Left ventricle myocardium superior (tissue), 1 donor: Measurements from ENCODE around the gene NSUN6. TPM values are rescaled to one million over a fixed set of nuclear protein-coding genes. Genes with fewer than 3 reads are reported as not detected.
"Not testable (repeated sequence)": the region's sequence is repeated elsewhere in the genome, so short reads cannot be mapped to it uniquely, and the experiment has no call there.

Experiments used
- ATAC-seq: fragments of 200-7000 bp; cut with Tn5 transposase; one replicate; pipeline ENCODE4 v1.9.1; 2020; ENCODE audit warnings: mild to moderate bottlenecking, moderate library complexity
- DNase-seq: peaks from one replicate; pipeline ENCODE4 v3.0.0-alpha.2; 2020
- intact Hi-C: fragments of 100-400 bp; cut with micrococcal nuclease; formaldehyde crosslinking; loops from one replicate; pipeline ENCODE4 v1.11.0; 2022
- total RNA-seq: library from RNA; stranded (reverse); fragmentation: NEBNext Ultra II Directional; extraction: Animal tissue kit (Norgen Biotek cat#: 25700); gene quantifications from one replicate; pipeline ENCODE4 v1.2.1, GENCODE V29; 2021
- donor health status: DM: no; HTN: yes; CAD: no; lungs with severe emphysema.

Gene NSUN6
- total RNA-seq, 1 donor from 2014 or later, result 6.7 TPM

GRCh38 chr10:18619016-18619415, 32.4 kb downstream of the NSUN6 start:
- no peak for DNase-seq
- intact Hi-C loops, result no loop called here
- peak; percentile 88 for ATAC-seq

- intact Hi-C loops, result no loop called here
- DNase-seq (no peak), ATAC-seq (no peak)
Measured at GRCh38 chr10:18616337-18616736, 35.0 kb downstream of the NSUN6 start.

- ATAC-seq (no peak), DNase-seq (no peak)
- intact Hi-C loops, result no loop called here
Measured at GRCh38 chr10:18615618-18616017, 35.8 kb downstream of the NSUN6 start.

- intact Hi-C loops, result no loop called here
- ATAC-seq (no peak), DNase-seq (no peak)
Measured at GRCh38 chr10:18611168-18611567, 40.2 kb downstream of the NSUN6 start.

- ATAC-seq (peak; percentile 29), DNase-seq (no peak)
- intact Hi-C loops, result no loop called here
Measured at GRCh38 chr10:18610517-18610916, 40.9 kb downstream of the NSUN6 start.

- DNase-seq (no peak), ATAC-seq (no peak)
- intact Hi-C loops, result no loop called here
Measured at GRCh38 chr10:18608596-18608995, 42.8 kb downstream of the NSUN6 start.

GRCh38 chr10:18607503-18608378, 43.6 kb downstream of the NSUN6 start:
- DNase-seq, result no peak
- ATAC-seq, result peak; percentile 41
- intact Hi-C loops, result no loop called here

GRCh38 chr10:18606051-18606695, 45.2 kb downstream of the NSUN6 start:
- ATAC-seq, result no peak
- intact Hi-C loops, result no loop called here

GRCh38 chr10:18601321-18601720, 50.1 kb downstream of the NSUN6 start:
- ATAC-seq, result no peak
- DNase-seq, result no peak
- intact Hi-C loops, result no loop called here

More at GRCh38 chr10:18606051-18606695, 45.2 kb downstream of the NSUN6 start:
- no peak for DNase-seq

GRCh38 chr10:18599392-18599791, 52.0 kb downstream of the NSUN6 start:
- ATAC-seq (no peak), DNase-seq (no peak)
- intact Hi-C loops, result no loop called here

GRCh38 chr10:18594574-18595156, 56.7 kb downstream of the NSUN6 start:
- DNase-seq, result peak; percentile 38
- no peak for ATAC-seq
- intact Hi-C loops, result no loop called here

GRCh38 chr10:18591141-18591540, 60.2 kb downstream of the NSUN6 start:
- intact Hi-C loops, ATAC-seq, DNase-seq: not testable (repeated sequence)

GRCh38 chr10:18586637-18587036, 64.8 kb downstream of the NSUN6 start:
- intact Hi-C loops, DNase-seq, ATAC-seq: not testable (repeated sequence)

- ATAC-seq (no peak), DNase-seq (no peak)
- intact Hi-C loops, result no loop called here
Measured at GRCh38 chr10:18583575-18584270, 67.7 kb downstream of the NSUN6 start.

- intact Hi-C loops, result no loop called here
- DNase-seq (no peak), ATAC-seq (no peak)
Measured at GRCh38 chr10:18582803-18583202, 68.6 kb downstream of the NSUN6 start.

GRCh38 chr10:18577823-18578685, 73.3 kb downstream of the NSUN6 start:
- intact Hi-C loops, result no loop called here
- DNase-seq (no peak), ATAC-seq (no peak)

GRCh38 chr10:18576586-18576985, 74.8 kb downstream of the NSUN6 start:
- ATAC-seq, result no peak
- intact Hi-C loops, result no loop called here

GRCh38 chr10:18572959-18573561, 78.3 kb downstream of the NSUN6 start:
- ATAC-seq (no peak), DNase-seq (no peak)
- intact Hi-C loops, result no loop called here

More at GRCh38 chr10:18576586-18576985, 74.8 kb downstream of the NSUN6 start:
- no peak for DNase-seq
